OCI-LY3 (cell line): ENCODE results near the gene GPR61.
A peak's percentile ranks its signal among the peaks of the same experiment; 100 is the strongest.

Experiments used
- H2AFZ ChIP-seq: fragments of 200-600, 300-600 bp; shearing (Covaris generic); 2 replicates; pipeline ENCODE4 v1.6.0; 2014; ENCODE audit warnings: antibody characterized with exemption, low read depth, low read length
- H3K27ac ChIP-seq: fragments of 200-600, 300-600 bp; sonication (generic); 2 replicates; pipeline ENCODE4 v1.5.1; 2014; ENCODE audit warnings: mild to moderate bottlenecking, low read length, moderate library complexity, mixed read lengths
- H3K27me3 ChIP-seq: fragments of 200-600, 300-600 bp; sonication (generic); 2 replicates; pipeline ENCODE4 v1.6.1; 2014; ENCODE audit warnings: low read depth, low read length, mixed read lengths
- H3K36me3 ChIP-seq: fragments of 200-600, 300-600 bp; sonication (generic); replicated peaks from 2 replicates; pipeline ENCODE3; 2014; ENCODE audit warnings: low read depth, low read length, mixed read lengths
- H3K4me1 ChIP-seq: fragments of 300-600, 200-600 bp; sonication (generic); 2 replicates; pipeline ENCODE4 v1.6.1; 2014; ENCODE audit warnings: low read length, mixed read lengths
- H3K4me2 ChIP-seq: fragments of 200-600, 300-600 bp; sonication (generic); 2 replicates; pipeline ENCODE4 v1.6.1; 2014; ENCODE audit warnings: low read length, mixed read lengths
- H3K4me3 ChIP-seq: fragments of 300-600, 200-600 bp; sonication (generic); 2 replicates; pipeline ENCODE4 v1.5.1; 2014; ENCODE audit warnings: antibody characterized with exemption, mild to moderate bottlenecking, low read length, moderate library complexity
- H3K79me2 ChIP-seq: fragments of 300-600, 200-600 bp; shearing (Covaris generic); 2 replicates; pipeline ENCODE4 v1.6.1; 2014; ENCODE audit warnings: mild to moderate bottlenecking, low read length, mixed read lengths
- H3K9ac ChIP-seq: fragments of 300-600, 200-600 bp; shearing (Covaris generic); 2 replicates; pipeline ENCODE4 v1.6.0; 2014; ENCODE audit warnings: mild to moderate bottlenecking, low read length, moderate library complexity
- H3K9me3 ChIP-seq: fragments of 200-600, 300-600 bp; shearing (Covaris generic); 2 replicates; pipeline ENCODE4 v1.6.1; 2014; ENCODE audit warnings: low read length, mixed read lengths; ENCODE audit not compliant: insufficient read depth
- H4K20me1 ChIP-seq: fragments of 200-600, 300-600 bp; sonication (generic); 2 replicates; pipeline ENCODE4 v1.6.1; 2016; ENCODE audit warnings: low read length, mixed read lengths; ENCODE audit not compliant: insufficient read depth
- CTCF ChIP-seq: fragments of 200-600, 300-600 bp; sonication (generic); IDR thresholded peaks from 2 replicates; pipeline ENCODE4 v1.5.1; 2014; ENCODE audit warnings: antibody characterized with exemption, low read length, low read depth
- EZH2phosphoT487 ChIP-seq: fragments of 200-600 bp; shearing (Covaris generic); IDR thresholded peaks from 2 replicates; pipeline ENCODE4 v1.6.1; 2018; ENCODE audit warnings: antibody characterized with exemption, mixed run types, low read depth

The GPR61 gene

GRCh38 chr1:109547463-109548320 lies 8.0 kb downstream of the GPR61 start:
- Histone ChIP-seq H3K9ac (peak overlapping the region; percentile 96), H3K9me3 (no peaks in the 10 kb centered on the region), H4K20me1 (peaks cover 17% of the 10 kb centered on the region), H3K27me3 (no peaks in the 10 kb centered on the region), H2AFZ (no peak overlapping the region), H3K4me1 (peaks cover 23% of the 10 kb centered on the region), H3K4me3 (peak overlapping the region; percentile 98), H3K4me2 (peak overlapping the region; percentile 95), H3K36me3 (no peaks in the 10 kb centered on the region), H3K27ac (peak overlapping the region; percentile 96), H3K79me2 (peaks cover 50% of the 10 kb centered on the region)
- TF ChIP-seq CTCF: no peak
- no peak for TF ChIP-seq EZH2phosphoT487

- Histone ChIP-seq H3K4me1 (peaks cover 23% of the 10 kb centered on the region), H3K27ac (peak within 1 kb of the TSS; percentile 96), H3K79me2 (peaks cover 58% of the 10 kb centered on the region), H3K4me3 (peak within 1 kb of the TSS; percentile 98), H3K36me3 (no peaks in the 10 kb centered on the region), H3K9ac (peak within 1 kb of the TSS; percentile 96), H3K4me2 (peak within 1 kb of the TSS; percentile 95), H2AFZ (no peak within 1 kb of the TSS), H4K20me1 (peaks cover 17% of the 10 kb centered on the region), H3K9me3 (no peaks in the 10 kb centered on the region), H3K27me3 (no peaks in the 10 kb centered on the region)
- TF ChIP-seq CTCF (no peak), EZH2phosphoT487 (no peak)
Measured at GRCh38 chr1:109548321-109549267, 8.9 kb downstream of the GPR61 start, which contains the start of gene GNAI3. Gene GNAI3, plus strand, starts transcription at chr1:109548615. Its CDS starts 106 bp downstream, at chr1:109548721.

- peaks cover 4% of the 10 kb centered on the region for H3K36me3 ChIP-seq
- no peak overlapping the region for H3K27ac ChIP-seq
- H3K4me1 ChIP-seq: no peaks in the 10 kb centered on the region
- H3K4me3 ChIP-seq: no peak overlapping the region
- no peak for TF ChIP-seq EZH2phosphoT487
- TF ChIP-seq CTCF: no peak
- H2AFZ ChIP-seq: no peak overlapping the region
- no peak overlapping the region for H3K4me2 ChIP-seq
- H3K79me2 ChIP-seq: peaks cover 93% of the 10 kb centered on the region
- no peak overlapping the region for H3K9ac ChIP-seq
- H3K9me3 ChIP-seq: no peaks in the 10 kb centered on the region
- peaks cover 44% of the 10 kb centered on the region for H4K20me1 ChIP-seq
- no peaks in the 10 kb centered on the region for H3K27me3 ChIP-seq
Measured at GRCh38 chr1:109556563-109556962, 16.9 kb downstream of the GPR61 start.

GRCh38 chr1:109557520-109557919 lies 17.8 kb downstream of the GPR61 start:
- no peaks in the 10 kb centered on the region for H3K27me3 ChIP-seq
- H3K4me1 ChIP-seq: no peaks in the 10 kb centered on the region
- H3K79me2 ChIP-seq: peaks cover 91% of the 10 kb centered on the region
- no peak overlapping the region for H2AFZ ChIP-seq
- TF ChIP-seq EZH2phosphoT487 (no peak), CTCF (no peak)
- H4K20me1 ChIP-seq: peaks cover 43% of the 10 kb centered on the region
- no peak overlapping the region for H3K4me3 ChIP-seq
- H3K9me3 ChIP-seq: no peaks in the 10 kb centered on the region
- no peak overlapping the region for H3K27ac ChIP-seq
- H3K9ac ChIP-seq: no peak overlapping the region
- peaks cover 4% of the 10 kb centered on the region for H3K36me3 ChIP-seq
- H3K4me2 ChIP-seq: no peak overlapping the region
